Endothelial cell (in vitro differentiated cells): ENCODE results near the gene TSPAN9. TPM values are rescaled to one million over a fixed set of nuclear protein-coding genes. Genes with fewer than 3 reads are reported as not detected.

Experiments used
- DNase-seq: peaks from one replicate; pipeline ENCODE4 v3.0.0; 2021; ENCODE audit warnings: low spot score
- H3K27ac Mint-ChIP-seq: one replicate; pipeline ENCODE4 v1.8.0; 2021; ENCODE audit warnings: mixed read lengths, inconsistent platforms; ENCODE audit not compliant: unreplicated experiment
- H3K27me3 Mint-ChIP-seq: one replicate; pipeline ENCODE4 v1.8.0; 2021; ENCODE audit warnings: mild to moderate bottlenecking, moderate library complexity, mixed read lengths, inconsistent platforms; ENCODE audit not compliant: unreplicated experiment
- H3K36me3 Mint-ChIP-seq: one replicate; pipeline ENCODE4 v1.8.0; 2021; ENCODE audit warnings: mild to moderate bottlenecking, low read depth, mixed read lengths, inconsistent platforms; ENCODE audit not compliant: unreplicated experiment
- H3K4me1 Mint-ChIP-seq: one replicate; pipeline ENCODE4 v1.8.0; 2021; ENCODE audit warnings: mild to moderate bottlenecking, mixed read lengths, inconsistent platforms; ENCODE audit not compliant: unreplicated experiment
- H3K4me3 Mint-ChIP-seq: one replicate; pipeline ENCODE4 v1.8.0; 2021; ENCODE audit warnings: mild to moderate bottlenecking, mixed read lengths, inconsistent platforms; ENCODE audit not compliant: unreplicated experiment
- H3K9me3 Mint-ChIP-seq: one replicate; pipeline ENCODE4 v1.8.0; 2021; ENCODE audit warnings: mixed read lengths, inconsistent platforms; ENCODE audit not compliant: unreplicated experiment
- CTCF ChIP-seq: fragments of 200-600 bp; sonication (generic); IDR thresholded peaks from one replicate; pipeline ENCODE4 v1.5.0; 2021; ENCODE audit warnings: antibody characterized with exemption; ENCODE audit not compliant: unreplicated experiment
- total RNA-seq: library from RNA; stranded (reverse); fragmentation: NEBNext Ultra II Directional; extraction: Animal tissue kit (Norgen Biotek cat#: 25700); gene quantifications from one replicate; pipeline ENCODE4 v1.2.1, GENCODE V29; 2021; ENCODE audit not compliant: unreplicated experiment

TSPAN9 gene
- total RNA-seq, 1 donor from 2014 or later, result 116 TPM

DNA sequence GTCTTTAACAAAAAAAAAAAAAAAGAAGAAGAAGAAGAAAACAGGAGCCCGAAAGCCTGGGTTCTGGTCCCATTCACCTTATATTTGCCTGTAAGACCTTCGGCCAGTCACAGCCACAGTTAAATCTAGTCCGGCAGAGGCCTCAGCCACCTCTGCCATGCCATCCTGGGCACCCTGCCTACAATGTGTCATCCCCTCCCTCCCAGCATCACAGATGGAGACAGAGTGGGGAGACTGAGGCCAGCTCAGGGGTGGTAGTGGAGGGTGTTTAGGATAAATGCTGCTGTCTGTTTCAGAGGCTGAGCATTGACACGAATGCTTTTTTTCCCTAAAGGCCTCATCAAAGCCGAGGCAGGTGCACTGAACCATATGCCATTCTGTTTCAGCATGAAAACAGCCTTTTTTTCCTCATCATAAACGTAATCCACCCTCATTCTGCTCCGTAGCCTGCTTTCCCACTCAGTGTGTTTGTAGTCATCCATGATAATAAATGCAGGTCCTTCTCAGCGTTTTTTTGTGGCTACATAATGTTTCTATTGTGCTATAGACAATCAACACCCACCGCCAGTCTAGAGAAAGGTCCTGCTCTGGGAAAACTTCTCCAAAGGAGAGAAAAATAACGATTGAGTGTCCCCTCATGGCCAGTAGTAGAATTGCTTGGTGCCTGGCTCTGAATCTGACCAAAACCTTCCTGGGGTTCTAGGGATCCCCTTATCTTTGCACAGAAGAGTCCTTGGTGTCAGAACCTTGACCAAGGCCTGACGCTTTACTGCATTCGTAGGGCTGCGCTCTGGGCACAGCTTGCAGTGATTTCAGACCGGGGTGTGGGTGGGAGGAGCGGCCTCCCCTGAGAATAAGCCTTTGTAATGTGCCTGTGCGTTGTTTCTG lies 41.1 kb upstream of the TSPAN9 start:
- H3K36me3 Mint-ChIP-seq, result peaks cover 57% of the 10 kb centered on the region
- H3K9me3 Mint-ChIP-seq, result no peaks in the 10 kb centered on the region
- H3K27me3 Mint-ChIP-seq, result peaks cover 16% of the 10 kb centered on the region
- peak; percentile 31 for TF ChIP-seq CTCF
- peak overlapping the region; percentile 81 for H3K27ac Mint-ChIP-seq
- peak overlapping the region; percentile 71 for H3K4me3 Mint-ChIP-seq
- no peak for DNase-seq
- peaks cover 55% of the 10 kb centered on the region for H3K4me1 Mint-ChIP-seq

- TF ChIP-seq CTCF, result no peak
- Mint-ChIP-seq H3K9me3 (no peaks in the 10 kb centered on the region), H3K4me3 (peak overlapping the region; percentile 32), H3K27ac (peak overlapping the region; percentile 59), H3K4me1 (peaks cover 50% of the 10 kb centered on the region), H3K27me3 (peaks cover 14% of the 10 kb centered on the region), H3K36me3 (peaks cover 59% of the 10 kb centered on the region)
- DNase-seq, result no peak
Observed at GRCh38 chr12:3036901-3037600, 40.1 kb upstream of the TSPAN9 start.

DNA sequence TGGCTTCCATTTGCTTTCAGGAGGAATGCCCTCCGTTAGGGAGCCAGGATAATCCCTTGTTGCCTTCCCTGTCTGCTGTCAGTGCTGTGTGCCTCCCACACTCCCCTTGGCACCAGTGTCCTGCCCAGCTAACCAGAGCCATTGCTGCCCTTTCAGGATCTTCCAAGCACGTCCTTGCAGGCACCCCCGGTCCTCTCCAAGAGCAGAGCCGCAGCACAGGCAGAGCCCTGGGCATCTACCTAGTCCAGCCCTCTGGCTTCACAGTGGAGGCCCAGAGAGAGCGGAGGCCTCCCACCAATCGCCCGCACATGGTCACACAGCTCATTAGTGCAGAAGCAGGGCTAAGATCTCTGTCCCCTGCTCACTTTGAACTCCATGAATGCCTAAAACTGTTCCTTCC lies 39.0 kb upstream of the TSPAN9 start:
- H3K27me3 Mint-ChIP-seq, result peaks cover 17% of the 10 kb centered on the region
- H3K4me1 Mint-ChIP-seq, result peaks cover 48% of the 10 kb centered on the region
- peak overlapping the region; percentile 57 for H3K27ac Mint-ChIP-seq
- peaks cover 64% of the 10 kb centered on the region for H3K36me3 Mint-ChIP-seq
- no peak for TF ChIP-seq CTCF
- no peak for DNase-seq
- H3K4me3 Mint-ChIP-seq, result peak overlapping the region; percentile 67
- H3K9me3 Mint-ChIP-seq, result no peaks in the 10 kb centered on the region

DNA sequence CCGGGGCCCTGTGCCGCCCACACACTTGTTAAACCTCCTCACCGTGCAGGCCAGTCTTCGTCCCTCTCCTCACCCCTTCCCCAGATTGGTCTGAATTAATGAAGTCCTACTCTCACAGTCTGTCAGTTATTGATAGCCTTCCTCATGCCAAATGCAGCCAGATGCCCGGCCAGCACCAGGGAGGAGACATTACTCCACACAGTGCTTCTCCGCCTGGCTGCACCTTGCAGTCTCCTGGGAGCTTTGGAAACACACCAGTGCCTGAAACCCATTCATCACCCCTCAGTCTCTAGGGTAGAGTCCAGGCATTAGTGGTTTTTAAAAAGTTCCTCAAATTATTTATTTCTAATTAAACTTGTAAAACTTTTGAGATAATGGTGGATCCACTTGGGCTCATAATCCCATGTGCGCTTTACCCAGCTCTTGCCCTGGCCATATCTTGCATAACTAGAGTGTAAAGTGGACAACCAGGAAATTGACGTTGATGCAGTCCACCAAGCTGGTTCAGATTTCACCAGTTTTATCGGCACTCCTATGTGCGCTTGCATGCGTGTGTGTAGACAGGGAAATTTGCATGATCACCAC lies 38.2 kb upstream of the TSPAN9 start:
- Mint-ChIP-seq H3K27ac (peak overlapping the region; percentile 53), H3K27me3 (peaks cover 15% of the 10 kb centered on the region)

More for the DNA sequence above, 38.2 kb upstream of the TSPAN9 start:
- peaks cover 48% of the 10 kb centered on the region for H3K4me1 Mint-ChIP-seq
- TF ChIP-seq CTCF, result no peak
- H3K9me3 Mint-ChIP-seq, result no peaks in the 10 kb centered on the region
- peak overlapping the region; percentile 75 for H3K4me3 Mint-ChIP-seq
- DNase-seq, result no peak
- H3K36me3 Mint-ChIP-seq, result peaks cover 62% of the 10 kb centered on the region
